Sigmoid colon (tissue), 7 donors: ENCODE measurements around the gene FAM24B. TPM values are rescaled to one million over a fixed set of nuclear protein-coding genes. Genes with fewer than 3 reads are reported as not detected.

Experiments
- DNase-seq: peaks from one replicate; pipeline ENCODE4 v3.0.0-alpha.2; 2019
- H3K27ac ChIP-seq, 4 donors: fragments of 200-600 bp; sonication (generic); one replicate each; pipeline ENCODE4 v1.5.1; 2016 to 2019; ENCODE audit warnings: mild to moderate bottlenecking in 1 of 4
- H3K27me3 ChIP-seq, 3 donors: fragments of 200-600 bp; sonication (generic); one replicate each; pipeline ENCODE4 v1.5.1; 2019; ENCODE audit warnings: mild to moderate bottlenecking in 1 of 3
- H3K36me3 ChIP-seq, 4 donors: fragments of 200-600 bp; sonication (generic); one replicate each; pipeline ENCODE4 v1.5.1; 2016 to 2019
- H3K4me1 ChIP-seq, 4 donors: fragments of 200-600 bp; sonication (generic); one replicate each; pipeline ENCODE4 v1.5.1; 2017 to 2019
- H3K4me3 ChIP-seq, 4 donors: fragments of 200-600 bp; sonication (generic); one replicate each; pipeline ENCODE4 v1.5.1; 2017 to 2019; ENCODE audit warnings: mild to moderate bottlenecking in 2 of 4, moderate library complexity in 1 of 4
- H3K9me3 ChIP-seq, 4 donors: fragments of 200-600 bp in 3 of 4; sonication (generic) in 3 of 4; one replicate each; pipeline versions ENCODE4 v1.5.1 to v1.6.1; 2013 to 2019
- CTCF ChIP-seq, 4 experiments: fragments of 450-650 bp in 3 of 4; fragments of 200-600 bp in 1 of 4; IDR thresholded peaks; one replicate each; pipeline ENCODE4 v1.5.1; 2016 to 2019; ENCODE audit warnings: antibody characterized with exemption in 4 of 4, mild to moderate bottlenecking in 3 of 4, moderate library complexity in 2 of 4
- EP300 ChIP-seq, 4 donors: sonication (generic); formaldehyde crosslinking; IDR thresholded peaks; one replicate each; pipeline ENCODE4 v1.6.1; 2017; ENCODE audit warnings: antibody characterized with exemption in 4 of 4
- POLR2A ChIP-seq, 2 donors: fragments of 450-650 bp; IDR thresholded peaks; one replicate each; pipeline ENCODE4 v1.6.1; 2016; ENCODE audit warnings: antibody characterized with exemption in 2 of 2, mild to moderate bottlenecking in 2 of 2, moderate library complexity in 2 of 2
- POLR2AphosphoS5 ChIP-seq, 4 donors: sonication (generic); formaldehyde crosslinking; IDR thresholded peaks; one replicate each; pipeline ENCODE4 v1.6.1; 2017; ENCODE audit warnings: antibody characterized with exemption in 4 of 4
- WGBS, 2 donors: extraction: QIAGEN DNeasy Blood & Tissue Kit; methylation state at CpG; one replicate each; pipeline ENCODE4 v1.1.7; 2013; 5-methylcytosine and 5-hydroxymethylcytosine counted together
- intact Hi-C: fragments of 100-400 bp; cut with DNase I; formaldehyde crosslinking; loops from one replicate; pipeline ENCODE4 v1.15.1; 2023
- polyA plus RNA-seq, 3 donors: library from polyadenylated mRNA; stranded (reverse); fragments of 200-250 nt; gene quantifications; one replicate each; pipeline ENCODE4 v1.2.3, GENCODE V29; 2013
- total RNA-seq, 4 donors: library from RNA; depleted of rRNA; stranded (reverse); fragments of >200 nt; gene quantifications; one replicate each; pipeline ENCODE4 v1.1.0, GENCODE V29; 2016
- donor health status: healthy with polysubstance abuse.
- donor health status: Bipolar disorder and iron deficiency.
- donor health status: healthy.

FAM24B gene
- total and polyA plus RNA-seq, 7 donors = 0.99 to 4.6 (median 4.3) TPM; not detected in 3

DNA sequence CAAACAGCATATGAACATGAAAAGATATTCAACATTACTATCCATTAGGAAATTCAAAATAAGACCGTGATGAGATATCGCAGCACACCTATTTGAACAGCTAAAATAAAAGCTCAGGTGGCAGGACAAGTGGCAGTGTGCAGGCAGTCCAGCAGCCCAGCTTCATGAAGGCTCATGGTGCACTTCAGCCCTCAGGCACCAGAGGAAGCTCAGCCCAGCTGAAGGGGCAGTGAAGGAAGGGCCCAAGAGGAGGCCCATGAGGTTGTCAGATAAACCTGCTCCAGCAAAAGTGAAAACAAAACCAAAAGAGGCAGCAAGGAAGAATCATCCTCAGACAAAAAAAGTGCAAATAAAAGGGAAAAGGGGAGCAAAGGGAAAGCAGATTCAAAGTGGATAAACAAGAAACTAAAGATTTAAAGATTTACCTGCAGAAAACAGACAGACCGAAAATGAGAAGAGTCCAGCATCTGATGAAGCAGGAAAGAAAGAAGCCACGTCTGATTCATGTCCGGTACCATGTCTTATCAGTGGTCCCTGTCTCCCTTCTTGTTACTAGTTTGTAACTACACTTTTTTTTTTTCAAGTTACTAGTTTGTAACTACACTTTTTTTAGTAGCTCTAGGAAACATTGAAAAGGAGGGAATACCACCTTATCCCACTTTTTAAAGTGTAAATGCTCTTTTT is 15.0 kb upstream of the FAM24B start:
- no peaks in the 10 kb centered on the region for H3K27me3 ChIP-seq
- H3K4me1 ChIP-seq = no peaks in the 10 kb centered on the region
- intact Hi-C loops = no loop called here
- no peaks in the 10 kb centered on the region for H3K9me3 ChIP-seq
- H3K36me3 ChIP-seq = no peaks in the 10 kb centered on the region
- no peak for DNase-seq
- H3K27ac ChIP-seq = no peak overlapping the region
- H3K4me3 ChIP-seq = no peak overlapping the region
- no peak for TF ChIP-seq POLR2A (IDR thresholded peaks at IDR 0.05)
- TF ChIP-seq EP300 (IDR thresholded peaks at IDR 0.05) = no peak
- no peak for TF ChIP-seq CTCF (IDR thresholded peaks at IDR 0.05)
- no peak for TF ChIP-seq POLR2AphosphoS5 (IDR thresholded peaks at IDR 0.05)
- 87 to 90% methylated on average over 5 of the region's 5 CpGs for WGBS, 2 donors

DNA sequence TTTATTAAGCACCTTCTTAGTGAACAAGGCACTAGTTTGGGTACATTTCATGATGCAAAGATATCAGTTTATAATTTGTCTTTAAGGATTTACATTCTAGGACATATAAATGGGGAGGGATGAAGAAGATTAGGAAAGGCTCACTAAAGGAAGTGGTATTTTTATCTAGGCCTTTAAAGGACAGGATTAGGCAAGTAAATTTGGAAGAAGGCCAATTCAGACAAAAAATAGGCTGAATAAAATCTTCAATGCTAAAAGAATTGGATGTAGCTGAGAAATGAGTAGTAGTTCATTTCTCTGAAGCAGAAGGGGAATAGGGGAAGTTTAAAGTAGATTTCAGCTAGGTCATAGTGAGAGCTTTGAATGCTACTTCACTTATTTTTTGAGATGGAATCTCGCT is 4.8 kb upstream of the FAM24B start:
- Histone ChIP-seq H3K27ac (no peak overlapping the region), H3K4me1 (peaks cover 0 to 12% (median 9%) of the 10 kb centered on the region in 4 donors), H3K36me3 (no peaks in the 10 kb centered on the region), H3K27me3 (no peaks in the 10 kb centered on the region), H3K4me3 (no peak overlapping the region), H3K9me3 (no peaks in the 10 kb centered on the region)
- TF ChIP-seq CTCF (IDR thresholded peaks at IDR 0.05) = no peak
- TF ChIP-seq EP300 (IDR thresholded peaks at IDR 0.05) = no peak
- no peak for TF ChIP-seq POLR2A (IDR thresholded peaks at IDR 0.05)
- no peak for TF ChIP-seq POLR2AphosphoS5 (IDR thresholded peaks at IDR 0.05)
- intact Hi-C loops = no loop called here
- WGBS, 2 donors = 93 to 95% methylated on average over 1 of the region's 1 CpG
- DNase-seq = no peak

- intact Hi-C loops = no loop called here
- Histone ChIP-seq H3K36me3 (no peaks in the 10 kb centered on the region), H3K9me3 (no peaks in the 10 kb centered on the region), H3K4me3 (no peak overlapping the region), H3K4me1 (peaks cover 0 to 18% (median 13%) of the 10 kb centered on the region in 4 donors), H3K27me3 (no peaks in the 10 kb centered on the region), H3K27ac (no peak overlapping the region)
- DNase-seq = no peak
- TF ChIP-seq POLR2AphosphoS5 (IDR thresholded peaks at IDR 0.05) (no peak), CTCF (IDR thresholded peaks at IDR 0.05) (no peak), EP300 (IDR thresholded peaks at IDR 0.05) (no peak), POLR2A (IDR thresholded peaks at IDR 0.05) (no peak)
These were observed 3.4 kb upstream of the FAM24B start for GRCh38 chr10:122882766-122883165.

GRCh38 chr10:122878799-122879338 is 512 bp downstream of the FAM24B start:
- Histone ChIP-seq H3K4me1 (peaks cover 0 to 18% (median 13%) of the 10 kb centered on the region in 4 donors), H3K4me3 (peak overlapping the region; percentile 36 to 63 (median 56)), H3K9me3 (no peaks in the 10 kb centered on the region), H3K36me3 (no peaks in the 10 kb centered on the region), H3K27ac (peak overlapping the region; percentile 19 to 65 (median 56)), H3K27me3 (no peaks in the 10 kb centered on the region)
- TF ChIP-seq POLR2AphosphoS5 (IDR thresholded peaks at IDR 0.05) (no peak), POLR2A (IDR thresholded peaks at IDR 0.05) (no peak), EP300 (IDR thresholded peaks at IDR 0.05) (no peak), CTCF (IDR thresholded peaks at IDR 0.05) (no peak)
- DNase-seq = no peak
- intact Hi-C loops = loop anchor here (1.0 kb wide), 1 partner anchor 129 kb away; the partner anchor contains the start of gene IKZF5
- 30 to 57% methylated on average over 14 of the region's 14 CpGs for WGBS, 2 donors
